ENCODE data around the gene MACROD1. TPM values are rescaled to one million over a fixed set of nuclear protein-coding genes. Genes with fewer than 3 reads are reported as not detected.

MACROD1 gene
- total RNA-seq, 1 donor from 2014 or later = 12.3 TPM

GRCh38 chr11:64041846-64042245 lies 124.1 kb downstream of the MACROD1 start:
- DNase-seq (ENCODE audit: low read depth) = no peak
- H3K27me3 ChIP-seq (ENCODE audit: control insufficient read depth, insufficient read depth, low read length) = peaks cover 49% of the 10 kb centered on the region
- TF ChIP-seq, protein P1, sequence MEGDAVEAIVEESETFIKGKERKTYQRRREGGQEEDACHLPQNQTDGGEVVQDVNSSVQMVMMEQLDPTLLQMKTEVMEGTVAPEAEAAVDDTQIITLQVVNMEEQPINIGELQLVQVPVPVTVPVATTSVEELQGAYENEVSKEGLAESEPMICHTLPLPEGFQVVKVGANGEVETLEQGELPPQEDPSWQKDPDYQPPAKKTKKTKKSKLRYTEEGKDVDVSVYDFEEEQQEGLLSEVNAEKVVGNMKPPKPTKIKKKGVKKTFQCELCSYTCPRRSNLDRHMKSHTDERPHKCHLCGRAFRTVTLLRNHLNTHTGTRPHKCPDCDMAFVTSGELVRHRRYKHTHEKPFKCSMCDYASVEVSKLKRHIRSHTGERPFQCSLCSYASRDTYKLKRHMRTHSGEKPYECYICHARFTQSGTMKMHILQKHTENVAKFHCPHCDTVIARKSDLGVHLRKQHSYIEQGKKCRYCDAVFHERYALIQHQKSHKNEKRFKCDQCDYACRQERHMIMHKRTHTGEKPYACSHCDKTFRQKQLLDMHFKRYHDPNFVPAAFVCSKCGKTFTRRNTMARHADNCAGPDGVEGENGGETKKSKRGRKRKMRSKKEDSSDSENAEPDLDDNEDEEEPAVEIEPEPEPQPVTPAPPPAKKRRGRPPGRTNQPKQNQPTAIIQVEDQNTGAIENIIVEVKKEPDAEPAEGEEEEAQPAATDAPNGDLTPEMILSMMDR (IDR thresholded peaks at IDR 0.05; ENCODE audit: insufficient read depth, low read length, poor library complexity, severe bottlenecking) = no peak
- H3K4me3 ChIP-seq (ENCODE audit: low read depth, low read length) = no peak overlapping the region
- no peaks in the 10 kb centered on the region for H3K36me3 ChIP-seq (ENCODE audit: control insufficient read depth, insufficient read depth, low read length)

DNA sequence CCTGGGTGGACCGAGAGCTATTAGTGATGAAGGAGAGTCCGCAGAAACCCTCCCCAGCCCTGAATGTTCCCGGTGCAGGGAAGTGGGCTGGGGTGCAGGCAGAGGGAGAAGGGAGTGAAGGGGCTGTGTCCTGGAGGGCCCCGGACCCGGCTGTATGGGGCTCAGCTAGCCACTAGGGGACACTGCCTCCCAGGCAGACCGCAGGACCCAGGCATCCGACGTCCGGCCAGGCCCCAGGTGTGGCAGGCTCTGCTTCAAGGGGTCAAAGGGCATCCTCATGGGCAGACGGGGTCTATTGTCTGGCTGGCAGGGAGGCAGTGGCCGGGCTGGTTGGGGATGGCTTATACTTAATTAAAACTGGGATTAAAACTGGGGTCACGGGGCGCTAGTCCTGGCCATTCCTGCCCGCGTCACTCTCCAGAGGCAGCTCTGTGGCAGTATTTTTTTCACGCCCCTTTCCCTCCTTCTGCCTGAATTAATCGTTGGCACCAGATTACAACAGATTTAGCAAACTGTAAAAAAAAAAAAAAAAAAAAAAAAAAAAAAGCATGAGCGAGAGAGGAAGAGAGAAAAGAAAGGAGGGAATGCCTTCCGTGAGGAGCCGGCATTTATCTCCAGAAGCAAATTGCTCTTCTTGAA lies 125.1 kb downstream of the MACROD1 start:
- TF ChIP-seq, protein P1 (IDR thresholded peaks at IDR 0.05; ENCODE audit: insufficient read depth, low read length, poor library complexity, severe bottlenecking) = peak; percentile 72
- Histone ChIP-seq H3K4me3 (ENCODE audit: low read depth, low read length) (no peak overlapping the region), H3K36me3 (ENCODE audit: control insufficient read depth, insufficient read depth, low read length) (no peaks in the 10 kb centered on the region), H3K27me3 (ENCODE audit: control insufficient read depth, insufficient read depth, low read length) (peaks cover 59% of the 10 kb centered on the region)
- DNase-seq (ENCODE audit: low read depth) = no peak

GRCh38 chr11:64039012-64039665 lies 126.8 kb downstream of the MACROD1 start:
- no peak overlapping the region for H3K4me3 ChIP-seq (ENCODE audit: low read depth, low read length)
- TF ChIP-seq, protein P1 (IDR thresholded peaks at IDR 0.05; ENCODE audit: insufficient read depth, low read length, poor library complexity, severe bottlenecking) = no peak
- DNase-seq (ENCODE audit: low read depth) = no peak
- H3K27me3 ChIP-seq (ENCODE audit: control insufficient read depth, insufficient read depth, low read length) = peaks cover 66% of the 10 kb centered on the region
- H3K36me3 ChIP-seq (ENCODE audit: control insufficient read depth, insufficient read depth, low read length) = no peaks in the 10 kb centered on the region

DNA sequence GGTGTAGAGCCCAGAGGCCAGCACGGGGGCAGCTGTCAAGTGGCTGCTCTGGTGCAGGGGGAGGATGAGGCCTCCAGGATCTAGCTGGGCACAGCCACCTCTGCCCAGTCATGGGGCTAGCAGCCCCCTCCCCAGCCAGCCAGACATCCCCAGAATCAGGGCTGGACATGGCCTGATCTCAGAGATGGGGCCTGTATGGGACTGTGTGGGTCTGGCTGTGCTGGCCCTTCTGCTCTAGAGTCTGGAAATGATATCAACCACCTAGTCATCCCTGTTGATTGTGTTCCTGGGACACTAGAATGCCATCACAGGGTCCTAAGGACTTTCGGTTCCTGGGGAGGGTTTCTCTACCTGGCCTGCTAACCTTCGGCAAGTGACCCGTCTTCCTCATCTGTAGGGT lies 127.4 kb downstream of the MACROD1 start:
- H3K27me3 ChIP-seq (ENCODE audit: control insufficient read depth, insufficient read depth, low read length) = peaks cover 69% of the 10 kb centered on the region
- TF ChIP-seq, protein P1 (IDR thresholded peaks at IDR 0.05; ENCODE audit: insufficient read depth, low read length, poor library complexity, severe bottlenecking) = no peak
- no peaks in the 10 kb centered on the region for H3K36me3 ChIP-seq (ENCODE audit: control insufficient read depth, insufficient read depth, low read length)
- no peak overlapping the region for H3K4me3 ChIP-seq (ENCODE audit: low read depth, low read length)
- no peak for DNase-seq (ENCODE audit: low read depth)

GRCh38 chr11:64037027-64037634 lies 128.8 kb downstream of the MACROD1 start:
- Histone ChIP-seq H3K27me3 (ENCODE audit: control insufficient read depth, insufficient read depth, low read length) (peaks cover 70% of the 10 kb centered on the region), H3K36me3 (ENCODE audit: control insufficient read depth, insufficient read depth, low read length) (no peaks in the 10 kb centered on the region), H3K4me3 (ENCODE audit: low read depth, low read length) (no peak overlapping the region)
- DNase-seq (ENCODE audit: low read depth) = no peak
- TF ChIP-seq, protein P1 (IDR thresholded peaks at IDR 0.05; ENCODE audit: insufficient read depth, low read length, poor library complexity, severe bottlenecking) = no peak

Measured in kidney epithelial cell (primary cell).